CD14-positive monocyte (primary cell): ENCODE data around the gene KLHL24. TPM values are rescaled to one million over a fixed set of nuclear protein-coding genes. Genes with fewer than 3 reads are reported as not detected.

Experiments
- DNase-seq, 3 donors: peaks; one replicate each; pipeline ENCODE4 v3.0.0-alpha.2; 2011 to 2022
- H2AFZ ChIP-seq: 2 replicates; pipeline ENCODE4 v1.6.0; 2012; ENCODE audit warnings: mild to moderate bottlenecking, low read depth, low read length, inconsistent platforms; ENCODE audit not compliant: insufficient read depth, poor library complexity, severe bottlenecking
- H3K27ac ChIP-seq, 2 donors: 1 replicate in 1 of 2; 2 replicates in 1 of 2; pipeline ENCODE4 v1.5.1; 2012 to 2013; ENCODE audit warnings: low read length in 2 of 2, control low read depth in 1 of 2, inconsistent platforms in 1 of 2, low read depth in 1 of 2, mild to moderate bottlenecking in 1 of 2
- H3K27me3 ChIP-seq, 2 donors: one replicate each; pipeline versions ENCODE4 v1.6.0 to v1.6.1; 2011 to 2013; ENCODE audit warnings: low read length in 2 of 2; ENCODE audit not compliant: control insufficient read depth in 2 of 2, insufficient read depth in 2 of 2
- H3K36me3 ChIP-seq, 2 donors: replicated peaks in 1 of 2; 1 replicate in 1 of 2; 2 replicates in 1 of 2; pipeline versions ENCODE4 v1.5.1 to v1.6.1; 2012 to 2013; ENCODE audit warnings: low read length in 2 of 2, control low read depth in 1 of 2, inconsistent platforms in 1 of 2, mild to moderate bottlenecking in 1 of 2; ENCODE audit not compliant: insufficient read depth in 2 of 2, control insufficient read depth in 1 of 2
- H3K4me1 ChIP-seq, 2 donors: 1 replicate in 1 of 2; 2 replicates in 1 of 2; pipeline versions ENCODE4 v1.5.1 to v1.6.1; 2012 to 2013; ENCODE audit warnings: low read length in 2 of 2, control low read depth in 1 of 2, inconsistent platforms in 1 of 2, mild to moderate bottlenecking in 1 of 2, moderate library complexity in 1 of 2; ENCODE audit not compliant: insufficient read depth in 2 of 2, control insufficient read depth in 1 of 2
- H3K4me2 ChIP-seq: replicated peaks from 2 replicates; pipeline ENCODE3; 2012; ENCODE audit warnings: low read length, moderate library complexity, mild to moderate bottlenecking; ENCODE audit not compliant: poor library complexity, severe bottlenecking; ENCODE audit errors: extremely low read depth
- H3K4me3 ChIP-seq, 3 experiments: fragments of 200-600 bp in 1 of 3; sonication (generic) in 1 of 3; replicated peaks in 1 of 3; 1 replicate in 2 of 3; 2 replicates in 1 of 3; pipeline ENCODE4 v1.5.1; 2011 to 2013; ENCODE audit warnings: low read length in 3 of 3, mild to moderate bottlenecking in 3 of 3, control low read depth in 2 of 3, low read depth in 2 of 3, inconsistent platforms in 1 of 3, moderate library complexity in 1 of 3
- H3K79me2 ChIP-seq: 2 replicates; pipeline ENCODE4 v1.6.0; 2012; ENCODE audit warnings: mild to moderate bottlenecking, control low read depth, inconsistent platforms, low read length, moderate library complexity; ENCODE audit not compliant: insufficient read depth
- H3K9ac ChIP-seq: 2 replicates; pipeline ENCODE4 v1.6.0; 2017; ENCODE audit warnings: low read length, mild to moderate bottlenecking; ENCODE audit not compliant: insufficient read depth, poor library complexity, severe bottlenecking
- H3K9me3 ChIP-seq, 2 donors: replicated peaks in 1 of 2; 1 replicate in 1 of 2; 2 replicates in 1 of 2; pipeline versions ENCODE4 v1.5.1 to v1.6.1; 2012 to 2013; ENCODE audit warnings: low read length in 2 of 2, control low read depth in 1 of 2; ENCODE audit not compliant: control insufficient read depth in 1 of 2, insufficient read depth in 1 of 2
- H4K20me1 ChIP-seq: 2 replicates; pipeline ENCODE4 v1.6.0; 2012; ENCODE audit warnings: mild to moderate bottlenecking, low read length, control low read depth, moderate library complexity; ENCODE audit not compliant: insufficient read depth
- H3K27ac Mint-ChIP-seq, 7 donors: one replicate each; pipeline ENCODE4 v1.8.0; 2020; ENCODE audit warnings: mild to moderate bottlenecking in 7 of 7, mixed read lengths in 7 of 7, moderate library complexity in 6 of 7, inconsistent platforms in 2 of 7
- H3K27me3 Mint-ChIP-seq, 3 donors: one replicate each; pipeline ENCODE4 v1.8.0; 2021 to 2022; ENCODE audit warnings: low read depth in 3 of 3, mild to moderate bottlenecking in 3 of 3, mixed read lengths in 3 of 3, moderate library complexity in 3 of 3, inconsistent platforms in 1 of 3
- H3K36me3 Mint-ChIP-seq, 2 donors: one replicate each; pipeline ENCODE4 v1.8.0; 2020; ENCODE audit warnings: mixed read lengths in 2 of 2, inconsistent platforms in 1 of 2, mild to moderate bottlenecking in 1 of 2
- H3K4me1 Mint-ChIP-seq: one replicate; pipeline ENCODE4 v1.8.0; 2020; ENCODE audit warnings: mild to moderate bottlenecking, mixed read lengths
- H3K4me3 Mint-ChIP-seq, 2 donors: one replicate each; pipeline ENCODE4 v1.8.0; 2020; ENCODE audit warnings: mild to moderate bottlenecking in 2 of 2, mixed read lengths in 2 of 2, moderate library complexity in 1 of 2
- H3K9me3 Mint-ChIP-seq, 7 donors: one replicate each; pipeline ENCODE4 v1.8.0; 2020 to 2022; ENCODE audit warnings: mixed read lengths in 7 of 7, mild to moderate bottlenecking in 6 of 7, moderate library complexity in 6 of 7, inconsistent platforms in 2 of 7
- WGBS: methylation state at CpG from one replicate; pipeline ENCODE4 v1.1.5; 2013; ENCODE audit warnings: missing lambda C conversion rate; ENCODE audit not compliant: insufficient coverage; 5-methylcytosine and 5-hydroxymethylcytosine counted together
- intact Hi-C, 2 donors: fragments of 100-400 bp; cut with micrococcal nuclease; formaldehyde crosslinking; loops; one replicate each; pipeline versions ENCODE4 v1.15.0 to v1.15.1; 2023
- polyA plus RNA-seq, 3 donors: library from polyadenylated mRNA; depleted of rRNA in 1 of 3; unstranded in 2 of 3; stranded (reverse) in 1 of 3; fragments of 300-500 nt in 2 of 3; fragments of >200 nt in 1 of 3; fragmentation: Illumina TruSeq in 2 of 3; gene quantifications; 1 replicate in 2 of 3; 2 replicates in 1 of 3; pipeline ENCODE4 v1.2.3, GENCODE V29; 2012 to 2021
- TF ChIP-seq, protein P1 (sequence below): fragments of 200-600 bp; IDR thresholded peaks from one replicate; pipeline ENCODE4 v1.8.0; 2022; ENCODE audit warnings: antibody characterized with exemption, mild to moderate bottlenecking

Gene KLHL24
- polyA plus RNA-seq, 3 donors, result 24.1 to 31.7 (median 31.4) TPM

DNA sequence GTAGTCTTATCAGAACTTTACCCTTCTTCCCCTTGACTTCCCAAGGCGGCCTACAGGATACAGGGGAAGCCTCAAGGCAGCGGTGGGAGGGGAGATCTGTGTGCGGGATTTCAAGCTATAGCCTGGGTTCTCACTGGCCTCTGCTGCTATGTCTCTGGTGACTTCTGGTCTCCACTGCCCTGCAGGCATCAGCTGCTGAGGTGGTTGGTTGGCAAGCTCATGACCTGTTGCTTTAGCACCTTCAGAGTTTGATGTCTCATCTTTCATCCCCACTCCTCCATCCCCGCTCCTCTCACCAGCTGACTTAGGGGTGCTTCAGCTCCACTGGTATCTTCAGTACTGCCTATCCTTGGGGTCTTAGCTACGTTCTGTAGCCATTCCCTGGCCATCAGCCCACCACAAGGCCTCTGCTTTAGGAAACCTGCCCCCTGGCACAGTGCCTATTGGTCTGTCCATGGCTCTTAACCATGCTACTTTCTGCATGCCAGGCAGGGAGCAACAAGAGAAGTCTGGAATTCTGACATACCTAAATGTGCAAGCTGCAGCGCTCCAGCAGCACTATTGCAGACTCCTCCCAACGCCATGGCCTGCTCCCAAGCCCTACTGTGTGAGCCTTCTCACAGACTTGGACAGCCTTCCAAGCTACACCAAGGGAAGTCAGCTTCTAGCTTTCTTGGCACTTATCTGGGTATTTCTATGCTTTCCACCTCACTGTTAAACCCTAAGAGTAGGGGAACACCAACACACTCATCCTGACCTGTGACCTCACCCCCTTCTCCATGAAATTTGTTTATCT is 60.3 kb downstream of the KLHL24 start:
- Histone ChIP-seq H3K4me2 (no peak overlapping the region), H3K79me2 (peaks cover 33% of the 10 kb centered on the region), H3K9ac (no peak overlapping the region), H3K4me3 (no peak overlapping the region), H2AFZ (no peak overlapping the region), H4K20me1 (peaks cover 18% of the 10 kb centered on the region), H3K36me3 (no peaks in the 10 kb centered on the region), H3K9me3 (no peaks in the 10 kb centered on the region), H3K27ac (no peak overlapping the region), H3K4me1 (peaks cover 21 to 26% of the 10 kb centered on the region in 2 donors), H3K27me3 (no peaks in the 10 kb centered on the region)
- Mint-ChIP-seq H3K4me1 (peaks cover 29% of the 10 kb centered on the region), H3K4me3 (no peak overlapping the region), H3K27me3 (peaks cover 0 to 1% (median 0%) of the 10 kb centered on the region in 3 donors), H3K9me3 (no peaks in the 10 kb centered on the region), H3K27ac (peak overlapping the region in 1 of 7 donors; percentile 40), H3K36me3 (peaks cover 0 to 2% of the 10 kb centered on the region in 2 donors)
- TF ChIP-seq, protein P1, sequence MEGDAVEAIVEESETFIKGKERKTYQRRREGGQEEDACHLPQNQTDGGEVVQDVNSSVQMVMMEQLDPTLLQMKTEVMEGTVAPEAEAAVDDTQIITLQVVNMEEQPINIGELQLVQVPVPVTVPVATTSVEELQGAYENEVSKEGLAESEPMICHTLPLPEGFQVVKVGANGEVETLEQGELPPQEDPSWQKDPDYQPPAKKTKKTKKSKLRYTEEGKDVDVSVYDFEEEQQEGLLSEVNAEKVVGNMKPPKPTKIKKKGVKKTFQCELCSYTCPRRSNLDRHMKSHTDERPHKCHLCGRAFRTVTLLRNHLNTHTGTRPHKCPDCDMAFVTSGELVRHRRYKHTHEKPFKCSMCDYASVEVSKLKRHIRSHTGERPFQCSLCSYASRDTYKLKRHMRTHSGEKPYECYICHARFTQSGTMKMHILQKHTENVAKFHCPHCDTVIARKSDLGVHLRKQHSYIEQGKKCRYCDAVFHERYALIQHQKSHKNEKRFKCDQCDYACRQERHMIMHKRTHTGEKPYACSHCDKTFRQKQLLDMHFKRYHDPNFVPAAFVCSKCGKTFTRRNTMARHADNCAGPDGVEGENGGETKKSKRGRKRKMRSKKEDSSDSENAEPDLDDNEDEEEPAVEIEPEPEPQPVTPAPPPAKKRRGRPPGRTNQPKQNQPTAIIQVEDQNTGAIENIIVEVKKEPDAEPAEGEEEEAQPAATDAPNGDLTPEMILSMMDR, result no peak
- over 99% methylated on average over 6 of the region's 7 CpGs for WGBS
- no peak for DNase-seq
- intact Hi-C loops, result loop anchor here (5.0 kb wide), 1 partner anchor 58 kb away; the partner anchor contains the start of gene KLHL24 (in 2 of the 2)

GRCh38 chr3:183697123-183697609 is 61.7 kb downstream of the KLHL24 start:
- TF ChIP-seq, protein P1, result no peak
- intact Hi-C loops, result loop anchor here (5.0 kb wide), 1 partner anchor 60 kb away; the partner anchor contains the start of gene KLHL24 (in 2 of the 2)

More at GRCh38 chr3:183697123-183697609, 61.7 kb downstream of the KLHL24 start:
- H3K79me2 ChIP-seq, result peaks cover 47% of the 10 kb centered on the region
- WGBS, result 0% methylated on average over 2 of the region's 4 CpGs
- peaks cover 31% of the 10 kb centered on the region for H4K20me1 ChIP-seq
- peak overlapping the region; percentile 98 for H3K4me2 ChIP-seq
- H3K27ac ChIP-seq, result peak overlapping the region in 1 of 2 donors; percentile 88
- Mint-ChIP-seq H3K27me3 (peaks cover 0 to 1% (median 0%) of the 10 kb centered on the region in 3 donors), H3K9me3 (no peaks in the 10 kb centered on the region), H3K4me3 (peak overlapping the region; percentile 67 to 71), H3K4me1 (peaks cover 36% of the 10 kb centered on the region), H3K36me3 (peaks cover 6 to 7% of the 10 kb centered on the region in 2 donors), H3K27ac (peak overlapping the region in 5 of 7 donors; percentile 12 to 78 (median 42))
- H3K9me3 ChIP-seq, result no peaks in the 10 kb centered on the region
- H3K36me3 ChIP-seq, result peaks cover 0 to 7% of the 10 kb centered on the region in 2 donors
- DNase-seq, result no peak
- H2AFZ ChIP-seq, result peak overlapping the region; percentile 69
- no peaks in the 10 kb centered on the region for H3K27me3 ChIP-seq
- H3K9ac ChIP-seq, result peak overlapping the region; percentile 35
- peaks cover 26 to 30% of the 10 kb centered on the region in 2 donors for H3K4me1 ChIP-seq
- peak overlapping the region; percentile 82 to 93 (median 88) for H3K4me3 ChIP-seq
